Measurements from ENCODE around the gene GPR157. TPM values are rescaled to one million over a fixed set of nuclear protein-coding genes. Genes with fewer than 3 reads are reported as not detected.
"Not testable (repeated sequence)": the region's sequence is repeated elsewhere in the genome, so short reads cannot be mapped to it uniquely, and the experiment has no call there.

GPR157 gene
- total RNA-seq, 4 donors from 2014 or later: 6.4 to 14.3 (median 9.8) TPM

GRCh38 chr1:9097947-9098705 lies 30.8 kb downstream of the GPR157 start:
- Histone ChIP-seq H3K4me3 (no peak overlapping the region), H3K4me1 (no peaks in the 10 kb centered on the region), H3K27ac (no peak overlapping the region), H3K9me3 (no peaks in the 10 kb centered on the region), H3K27me3 (no peaks in the 10 kb centered on the region), H3K36me3 (no peaks in the 10 kb centered on the region)
- intact Hi-C loops (cut with DNase I; ENCODE audit: low total_unique reads): no loop called here
- no peak for TF ChIP-seq EP300 (IDR thresholded peaks at IDR 0.05; ENCODE audit: low read depth)
- no peak for TF ChIP-seq POLR2AphosphoS5 (IDR thresholded peaks at IDR 0.05)
- no peak for TF ChIP-seq CTCF (IDR thresholded peaks at IDR 0.05)
- TF ChIP-seq POLR2A (IDR thresholded peaks at IDR 0.05): no peak
- in situ Hi-C loops (cut with MboI; ENCODE audit: low pct_ligation_motif_present in 1 of 4, low pct_unique_long_range_greater_than_20kb in 1 of 4, low sequenced_read_pairs in 3 of 4): no loop called here
- DNase-seq: no peak
- 81% methylated on average over 13 of the region's 13 CpGs; no CpG with 5 or more reads in 1 of the 2 donors for WGBS, 2 donors (ENCODE audit: low coverage in 1 of 2)

GRCh38 chr1:9095818-9096217 lies 33.1 kb downstream of the GPR157 start:
- H3K27me3 ChIP-seq: no peaks in the 10 kb centered on the region
- H3K27ac ChIP-seq: no peak overlapping the region
- 90 to 91% methylated on average over 2 of the region's 2 CpGs for WGBS, 2 donors (ENCODE audit: low coverage in 1 of 2)
- H3K4me1 ChIP-seq: no peaks in the 10 kb centered on the region
- H3K36me3 ChIP-seq: no peaks in the 10 kb centered on the region
- DNase-seq: no peak
- intact Hi-C loops (cut with DNase I; ENCODE audit: low total_unique reads): no loop called here
- no peak overlapping the region for H3K4me3 ChIP-seq
- in situ Hi-C loops (cut with MboI; ENCODE audit: low pct_ligation_motif_present in 1 of 4, low pct_unique_long_range_greater_than_20kb in 1 of 4, low sequenced_read_pairs in 3 of 4): no loop called here
- TF ChIP-seq CTCF (IDR thresholded peaks at IDR 0.05) (no peak), EP300 (IDR thresholded peaks at IDR 0.05; ENCODE audit: low read depth) (no peak), POLR2A (IDR thresholded peaks at IDR 0.05) (no peak), POLR2AphosphoS5 (IDR thresholded peaks at IDR 0.05) (no peak)
- H3K9me3 ChIP-seq: no peaks in the 10 kb centered on the region

- H3K27ac ChIP-seq; H3K4me3 ChIP-seq; DNase-seq; intact Hi-C loops (cut with DNase I; ENCODE audit: low total_unique reads); H3K36me3 ChIP-seq; H3K4me1 ChIP-seq; H3K27me3 ChIP-seq; H3K9me3 ChIP-seq; in situ Hi-C loops (cut with MboI; ENCODE audit: low pct_ligation_motif_present in 1 of 4, low pct_unique_long_range_greater_than_20kb in 1 of 4, low sequenced_read_pairs in 3 of 4): not testable (repeated sequence)
- WGBS, 2 donors (ENCODE audit: low coverage in 1 of 2): 75 to 96% methylated on average over 10 to 18 of the region's 18 CpGs
These were observed 34.8 kb downstream of the GPR157 start for GRCh38 chr1:9093996-9094595.

- H3K9me3 ChIP-seq: no peaks in the 10 kb centered on the region
- in situ Hi-C loops (cut with MboI; ENCODE audit: low pct_ligation_motif_present in 1 of 4, low pct_unique_long_range_greater_than_20kb in 1 of 4, low sequenced_read_pairs in 3 of 4): no loop called here
- no peak overlapping the region for H3K27ac ChIP-seq
- no peak overlapping the region for H3K4me3 ChIP-seq
- TF ChIP-seq POLR2A (IDR thresholded peaks at IDR 0.05) (no peak), CTCF (IDR thresholded peaks at IDR 0.05) (no peak), EP300 (IDR thresholded peaks at IDR 0.05; ENCODE audit: low read depth) (no peak), POLR2AphosphoS5 (IDR thresholded peaks at IDR 0.05) (no peak)
- H3K27me3 ChIP-seq: no peaks in the 10 kb centered on the region
- 77 to 81% methylated on average over 3 to 6 of the region's 6 CpGs for WGBS, 2 donors (ENCODE audit: low coverage in 1 of 2)
- DNase-seq: no peak
- no peaks in the 10 kb centered on the region for H3K4me1 ChIP-seq
- intact Hi-C loops (cut with DNase I; ENCODE audit: low total_unique reads): no loop called here
- no peaks in the 10 kb centered on the region for H3K36me3 ChIP-seq
These were observed 35.3 kb downstream of the GPR157 start for GRCh38 chr1:9093581-9093980.

Measured in transverse colon (tissue), 4 donors.